NT2/D1 (cell line): ENCODE measurements around the gene SPRR2F.
"Not testable (repeated sequence)": the region's sequence is repeated elsewhere in the genome, so short reads cannot be mapped to it uniquely, and the experiment has no call there.

ENCODE experiments used
- DNase-seq: peaks from one replicate; pipeline ENCODE4 v3.0.0-alpha.2; 2011; ENCODE audit warnings: low read depth, low spot score
- H3K27me3 ChIP-seq: 2 replicates; pipeline ENCODE4 v1.6.0; 2011; ENCODE audit warnings: mild to moderate bottlenecking; ENCODE audit not compliant: insufficient read length, insufficient read depth
- H3K36me3 ChIP-seq: 2 replicates; pipeline ENCODE4 v1.6.1; 2011; ENCODE audit warnings: mild to moderate bottlenecking, low read length, mixed read lengths; ENCODE audit not compliant: insufficient read depth, insufficient read length
- H3K4me1 ChIP-seq: 2 replicates; pipeline ENCODE4 v1.5.1; 2011; ENCODE audit not compliant: insufficient read depth, insufficient read length
- H3K4me3 ChIP-seq: 2 replicates; pipeline ENCODE4 v1.5.1; 2011; ENCODE audit warnings: low read depth; ENCODE audit not compliant: insufficient read length
- H3K9ac ChIP-seq: 2 replicates; pipeline ENCODE4 v1.6.0; 2011; ENCODE audit warnings: low read depth; ENCODE audit not compliant: insufficient read length
- H3K9me3 ChIP-seq: 2 replicates; pipeline ENCODE4 v1.5.1; 2011; ENCODE audit warnings: mild to moderate bottlenecking, low read length; ENCODE audit not compliant: insufficient read depth
- SUZ12 ChIP-seq: IDR thresholded peaks from 2 replicates; pipeline ENCODE4 v1.6.1; 2011; ENCODE audit not compliant: insufficient read length, insufficient read depth; ENCODE audit errors: extremely low read depth
- YY1 ChIP-seq: IDR thresholded peaks from 2 replicates; pipeline ENCODE4 v1.6.1; 2011; ENCODE audit not compliant: insufficient read length, insufficient read depth
- ZNF274 ChIP-seq: IDR thresholded peaks from 2 replicates; pipeline ENCODE4 v1.6.1; 2011; ENCODE audit warnings: mild to moderate bottlenecking, low read depth, low read length

Gene SPRR2F

DNA sequence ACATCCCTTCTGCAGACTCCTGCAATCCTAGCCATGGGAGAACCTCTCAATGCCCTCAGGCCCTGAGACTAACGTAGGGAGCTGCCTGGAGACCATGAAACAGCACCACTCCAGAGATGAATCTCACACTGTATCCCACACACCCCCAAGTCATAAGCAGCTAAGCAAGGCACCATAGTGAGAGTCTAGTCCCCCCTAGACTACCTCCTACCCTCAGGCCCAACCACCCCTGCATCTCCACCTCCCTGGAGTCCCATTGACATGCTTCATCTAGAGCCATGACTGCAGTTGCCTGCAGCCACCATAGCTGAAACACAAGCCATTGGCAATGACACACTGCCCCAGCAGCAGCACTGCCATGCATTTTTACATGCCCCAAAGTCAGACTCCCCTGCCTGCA is 20.0 kb upstream of the SPRR2F start:
- H3K4me1 ChIP-seq, result no peaks in the 10 kb centered on the region
- DNase-seq, result no peak
- H3K9ac ChIP-seq, result no peak overlapping the region
- no peak for TF ChIP-seq YY1
- TF ChIP-seq ZNF274, result no peak
- TF ChIP-seq SUZ12, result no peak
- H3K27me3 ChIP-seq, result no peaks in the 10 kb centered on the region
- no peak overlapping the region for H3K4me3 ChIP-seq
- H3K9me3 ChIP-seq, result peaks cover 24% of the 10 kb centered on the region
- H3K36me3 ChIP-seq, result no peaks in the 10 kb centered on the region

DNA sequence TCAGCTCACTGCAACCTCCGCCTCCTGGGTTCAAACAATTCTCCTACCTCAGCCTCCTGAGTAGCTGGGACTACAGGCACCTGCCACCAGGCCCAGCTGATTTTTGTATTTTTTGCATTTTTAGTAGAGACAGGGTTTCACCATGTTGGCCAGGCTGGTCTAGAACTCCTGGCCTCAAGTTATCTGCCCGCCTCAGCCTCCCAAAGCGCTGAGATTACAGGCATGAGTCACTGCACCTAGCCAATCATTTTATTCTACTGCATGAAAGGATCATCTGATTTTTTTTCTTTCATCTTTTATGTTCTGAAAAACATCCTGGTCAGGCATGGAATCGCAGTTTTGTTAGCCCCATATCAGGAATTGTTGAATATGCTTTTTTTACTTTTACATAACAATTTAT is 15.4 kb upstream of the SPRR2F start:
- peaks cover 49% of the 10 kb centered on the region for H3K9me3 ChIP-seq
- H3K4me3 ChIP-seq, DNase-seq, H3K36me3 ChIP-seq, H3K9ac ChIP-seq, H3K27me3 ChIP-seq, H3K4me1 ChIP-seq: not testable (repeated sequence)

DNA sequence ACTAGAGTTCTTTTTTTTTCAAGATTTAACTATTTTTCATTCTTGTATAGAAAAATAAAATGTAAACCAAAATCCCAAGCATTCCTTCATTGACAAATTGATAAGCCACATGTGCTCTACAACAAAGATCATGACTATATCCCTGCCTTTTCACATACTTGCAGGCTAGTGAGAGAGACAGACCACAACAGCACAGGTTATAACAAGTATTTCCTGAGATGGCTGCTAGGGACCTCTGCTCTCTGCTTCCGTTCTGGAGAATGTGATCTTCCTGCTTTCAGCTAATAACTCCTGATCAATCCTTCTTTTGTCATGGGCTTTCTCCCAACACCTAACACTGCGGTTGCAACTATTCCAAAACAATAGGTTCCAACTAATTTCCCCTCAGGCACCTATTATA is 14.0 kb upstream of the SPRR2F start:
- Histone ChIP-seq H3K27me3 (no peaks in the 10 kb centered on the region), H3K9ac (no peak overlapping the region), H3K36me3 (no peaks in the 10 kb centered on the region), H3K9me3 (peaks cover 48% of the 10 kb centered on the region), H3K4me3 (no peak overlapping the region), H3K4me1 (no peaks in the 10 kb centered on the region)
- DNase-seq, result no peak
- TF ChIP-seq YY1, result no peak
- no peak for TF ChIP-seq SUZ12
- TF ChIP-seq ZNF274, result no peak

DNA sequence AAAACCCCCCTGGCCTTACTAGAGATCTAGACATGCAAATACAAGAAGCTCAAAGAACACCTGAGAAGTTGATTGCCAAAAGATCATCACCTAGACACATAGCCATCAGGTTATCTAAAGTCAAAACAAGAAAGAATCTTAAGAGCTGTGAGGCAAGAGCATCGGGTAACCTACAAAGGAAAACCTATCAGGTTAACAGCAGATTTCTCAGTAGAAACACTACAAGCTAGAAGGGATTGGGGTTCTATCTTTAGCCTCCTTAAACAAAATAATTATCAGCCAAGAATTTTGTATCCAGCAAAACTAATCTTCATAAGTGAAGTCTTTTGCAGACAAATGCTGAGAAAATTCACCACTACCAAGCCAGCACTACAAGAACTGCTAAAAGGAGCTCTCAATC is 12.2 kb upstream of the SPRR2F start:
- TF ChIP-seq ZNF274 (no peak), YY1 (no peak), SUZ12 (no peak)
- Histone ChIP-seq H3K4me3 (no peak overlapping the region), H3K27me3 (no peaks in the 10 kb centered on the region), H3K9ac (no peak overlapping the region), H3K36me3 (no peaks in the 10 kb centered on the region), H3K4me1 (no peaks in the 10 kb centered on the region), H3K9me3 (peaks cover 55% of the 10 kb centered on the region)
- no peak for DNase-seq

DNA sequence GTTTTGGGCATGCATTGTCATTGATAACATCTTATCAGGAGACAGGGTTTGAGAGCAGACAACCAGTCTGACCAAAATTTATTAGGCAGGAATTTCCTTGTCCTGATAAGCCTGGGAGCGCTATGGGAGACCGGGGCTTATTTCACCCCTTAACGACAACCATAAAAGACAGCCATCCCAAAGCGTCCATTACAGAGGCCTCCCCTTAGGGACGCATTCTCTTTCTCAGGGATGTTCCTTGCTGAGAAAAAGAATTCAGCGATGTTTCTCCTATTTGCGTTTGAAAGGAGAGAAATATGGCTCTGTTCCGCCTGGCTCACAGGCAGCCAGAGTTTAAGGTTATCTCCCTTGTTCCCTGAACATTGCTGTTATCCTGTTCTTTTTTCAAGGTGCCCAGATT is 10.5 kb upstream of the SPRR2F start:
- H3K9me3 ChIP-seq, result peaks cover 44% of the 10 kb centered on the region
- H3K27me3 ChIP-seq, H3K36me3 ChIP-seq, H3K9ac ChIP-seq, H3K4me3 ChIP-seq, H3K4me1 ChIP-seq: not testable (repeated sequence)
- peak; percentile 58 for DNase-seq

DNA sequence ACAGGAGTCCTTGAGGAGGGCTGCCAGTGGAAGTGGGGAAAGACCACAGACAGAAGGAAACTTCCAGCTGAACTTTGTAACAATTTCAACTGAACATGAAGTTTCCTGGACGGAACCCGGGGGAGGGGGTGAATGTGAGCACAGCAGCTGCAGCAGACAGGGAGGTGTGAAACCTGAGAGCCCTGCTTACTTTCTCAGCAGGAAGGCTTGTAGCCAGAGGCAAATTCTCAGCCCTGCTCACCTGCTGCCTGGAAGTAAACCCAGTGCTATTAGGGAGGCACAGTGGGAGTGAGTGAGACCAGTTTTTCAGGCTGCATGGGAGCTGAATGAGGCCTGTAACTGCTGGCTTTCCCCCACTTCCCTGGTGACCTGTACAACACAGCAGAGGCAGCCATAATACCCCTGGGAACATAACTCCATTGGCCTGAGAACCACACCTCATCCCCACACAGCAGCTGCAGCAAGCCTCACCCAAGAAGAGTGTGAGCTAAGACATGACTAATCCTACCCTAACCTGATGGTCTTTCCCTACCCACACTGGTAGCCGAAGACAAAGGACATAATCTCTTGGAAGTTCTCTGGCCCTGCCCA is 9.6 kb upstream of the SPRR2F start:
- H3K9ac ChIP-seq, result no peak overlapping the region
- H3K4me3 ChIP-seq, result no peak overlapping the region

DNA sequence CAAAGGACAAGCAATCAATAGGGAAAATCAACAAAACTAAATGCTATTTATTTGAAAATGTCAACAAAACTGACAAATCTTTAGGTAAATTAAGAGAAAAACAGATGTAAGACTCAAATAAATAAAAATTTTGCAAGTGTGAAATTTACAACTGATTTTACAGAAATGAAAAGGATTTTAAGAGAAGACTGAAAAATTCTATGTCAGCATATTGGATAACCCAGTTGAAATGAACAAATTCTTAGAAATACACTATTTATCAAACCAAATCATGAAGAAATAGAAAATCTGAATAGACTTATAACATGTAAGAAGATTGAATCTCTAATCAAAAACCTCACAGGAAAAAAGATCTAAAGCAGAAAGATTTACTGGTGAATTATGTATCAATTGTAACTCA is 7.6 kb upstream of the SPRR2F start:
- TF ChIP-seq YY1, result no peak
- TF ChIP-seq ZNF274, result no peak
- no peak for TF ChIP-seq SUZ12

More for the DNA sequence above, 9.6 kb upstream of the SPRR2F start:
- DNase-seq, result peak; percentile 95
- no peaks in the 10 kb centered on the region for H3K27me3 ChIP-seq
- no peaks in the 10 kb centered on the region for H3K4me1 ChIP-seq
- no peak for TF ChIP-seq ZNF274
- TF ChIP-seq YY1, result peak; percentile 29
- no peak for TF ChIP-seq SUZ12
- peaks cover 44% of the 10 kb centered on the region for H3K9me3 ChIP-seq
- H3K36me3 ChIP-seq, result no peaks in the 10 kb centered on the region

DNA sequence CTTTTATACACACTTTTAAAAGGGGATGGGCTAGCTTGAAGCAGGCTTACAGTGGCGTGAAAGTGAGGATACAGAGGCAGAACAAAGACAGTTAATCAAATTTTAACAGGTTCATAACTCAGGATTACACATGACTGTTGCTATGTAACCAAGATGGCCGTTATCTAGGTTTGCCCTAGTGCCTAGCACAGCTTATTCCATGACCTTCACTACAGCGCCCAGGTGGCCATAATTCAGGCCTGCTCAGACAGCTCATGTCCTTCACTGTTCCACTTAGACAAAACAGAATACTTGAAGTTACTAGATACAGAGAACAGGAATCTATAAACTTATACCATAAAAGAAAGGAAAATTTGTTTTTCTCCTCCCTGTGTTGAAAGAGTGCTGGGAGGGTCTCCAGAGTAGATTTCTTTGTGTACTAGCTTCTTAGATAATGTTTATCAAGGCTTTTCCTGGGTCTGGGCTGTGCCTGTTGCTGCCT is 6.2 kb upstream of the SPRR2F start:
- H3K4me3 ChIP-seq, result no peak overlapping the region
- no peaks in the 10 kb centered on the region for H3K36me3 ChIP-seq
- H3K4me1 ChIP-seq, result no peaks in the 10 kb centered on the region
- TF ChIP-seq ZNF274 (no peak), YY1 (no peak), SUZ12 (no peak)
- H3K27me3 ChIP-seq, result no peaks in the 10 kb centered on the region
- no peak overlapping the region for H3K9ac ChIP-seq
- peaks cover 19% of the 10 kb centered on the region for H3K9me3 ChIP-seq
- no peak for DNase-seq

More for the DNA sequence above, 7.6 kb upstream of the SPRR2F start:
- H3K36me3 ChIP-seq, result no peaks in the 10 kb centered on the region
- no peak overlapping the region for H3K4me3 ChIP-seq
- no peaks in the 10 kb centered on the region for H3K4me1 ChIP-seq
- H3K27me3 ChIP-seq, result no peaks in the 10 kb centered on the region
- no peak overlapping the region for H3K9ac ChIP-seq
- no peak for DNase-seq
- H3K9me3 ChIP-seq, result peaks cover 33% of the 10 kb centered on the region

DNA sequence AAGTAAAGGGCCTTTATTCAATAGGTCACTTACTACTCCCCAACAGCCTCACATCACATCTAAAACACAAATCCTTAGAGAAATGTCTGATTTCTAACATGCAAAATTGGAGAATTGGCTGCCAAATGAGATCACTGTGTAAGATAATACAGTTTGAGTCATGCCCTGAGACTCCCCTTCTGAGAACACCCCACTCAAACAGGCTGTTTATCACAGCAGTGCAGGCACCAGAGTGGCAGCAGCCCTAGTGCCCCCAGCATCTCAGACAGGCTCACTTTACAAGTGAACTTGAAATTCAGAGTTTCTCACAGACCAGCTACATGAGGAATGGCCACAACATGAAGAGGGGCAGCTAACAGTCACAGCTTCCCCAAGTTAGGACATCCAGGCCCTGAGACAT is 1.9 kb upstream of the SPRR2F start:
- H3K9me3 ChIP-seq, H3K4me3 ChIP-seq, H3K36me3 ChIP-seq, H3K9ac ChIP-seq, H3K4me1 ChIP-seq, H3K27me3 ChIP-seq, DNase-seq: not testable (repeated sequence)

DNA sequence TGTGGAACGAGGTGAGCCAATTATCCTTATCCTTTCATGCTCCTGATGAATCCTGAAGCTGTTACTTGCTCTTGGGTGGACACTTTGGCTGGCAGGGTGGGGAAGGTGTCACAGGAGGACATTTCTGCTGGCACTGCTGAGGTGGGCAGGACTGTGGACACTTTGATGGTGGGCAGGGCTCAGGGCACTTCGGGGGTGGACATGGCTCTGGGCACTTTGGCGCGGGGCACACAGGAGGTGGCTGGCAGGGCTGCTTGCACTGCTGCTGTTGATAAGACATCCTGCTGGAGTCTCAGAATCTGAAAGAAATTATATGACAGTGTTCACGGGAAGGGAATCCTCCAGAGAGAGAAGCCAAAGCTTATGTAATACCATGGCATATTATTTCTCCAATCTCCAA is 862 bp downstream of the SPRR2F start:
- not testable (repeated sequence) for H3K4me3 ChIP-seq, H3K36me3 ChIP-seq, H3K27me3 ChIP-seq, H3K9ac ChIP-seq, DNase-seq, H3K9me3 ChIP-seq, H3K4me1 ChIP-seq
